DMS 273 treated with DMSO at 0.1 percent for 48 hours (cell line): ENCODE measurements around the gene ACSL3.
"Not testable (repeated sequence)": the region's sequence is repeated elsewhere in the genome, so short reads cannot be mapped to it uniquely, and the experiment has no call there.

Experiments used
- DNase-seq: peaks from one replicate; lab custom pipeline; 2025; lab: John Stamatoyannopoulos, UW

ACSL3 gene

GRCh38 chr2:222854773-222855700 lies 5.8 kb upstream of the ACSL3 start:
- peak; percentile 74 for DNase-seq

- peak; percentile 46 for DNase-seq
Measured at GRCh38 chr2:222859786-222860612, 837 bp upstream of the ACSL3 start.

GRCh38 chr2:222861411-222862105 lies 722 bp downstream of the ACSL3 start:
- no peak for DNase-seq

- no peak for DNase-seq
Measured at GRCh38 chr2:222862106-222862908, 1.5 kb downstream of the ACSL3 start.

GRCh38 chr2:222862909-222863544 lies 2.2 kb downstream of the ACSL3 start:
- no peak for DNase-seq

GRCh38 chr2:222864296-222864695 lies 3.5 kb downstream of the ACSL3 start:
- no peak for DNase-seq

GRCh38 chr2:222865301-222865700 lies 4.5 kb downstream of the ACSL3 start:
- DNase-seq = no peak

GRCh38 chr2:222866358-222866960 lies 5.6 kb downstream of the ACSL3 start:
- DNase-seq = no peak

GRCh38 chr2:222868560-222869251 lies 7.9 kb downstream of the ACSL3 start:
- not testable (repeated sequence) for DNase-seq

GRCh38 chr2:222869252-222869560 lies 8.4 kb downstream of the ACSL3 start:
- DNase-seq = no peak

- DNase-seq = no peak
Measured at GRCh38 chr2:222871291-222871690, 10.5 kb downstream of the ACSL3 start.

GRCh38 chr2:222872551-222872950 lies 11.7 kb downstream of the ACSL3 start:
- no peak for DNase-seq

GRCh38 chr2:222875482-222875881 lies 14.6 kb downstream of the ACSL3 start:
- DNase-seq = no peak

- no peak for DNase-seq
Measured at GRCh38 chr2:222876947-222877346, 16.1 kb downstream of the ACSL3 start.

- no peak for DNase-seq
Measured at GRCh38 chr2:222877556-222878300, 16.9 kb downstream of the ACSL3 start.

GRCh38 chr2:222878301-222878876 lies 17.6 kb downstream of the ACSL3 start:
- no peak for DNase-seq

GRCh38 chr2:222878877-222879603 lies 18.2 kb downstream of the ACSL3 start:
- no peak for DNase-seq

- no peak for DNase-seq
Measured at GRCh38 chr2:222879604-222879933, 18.7 kb downstream of the ACSL3 start.
